ENCODE results near the gene TPCN1. TPM values are rescaled to one million over a fixed set of nuclear protein-coding genes. Genes with fewer than 3 reads are reported as not detected.

TPCN1 gene
- total RNA-seq, 1 donor from 2014 or later, result 56.3 TPM

DNA sequence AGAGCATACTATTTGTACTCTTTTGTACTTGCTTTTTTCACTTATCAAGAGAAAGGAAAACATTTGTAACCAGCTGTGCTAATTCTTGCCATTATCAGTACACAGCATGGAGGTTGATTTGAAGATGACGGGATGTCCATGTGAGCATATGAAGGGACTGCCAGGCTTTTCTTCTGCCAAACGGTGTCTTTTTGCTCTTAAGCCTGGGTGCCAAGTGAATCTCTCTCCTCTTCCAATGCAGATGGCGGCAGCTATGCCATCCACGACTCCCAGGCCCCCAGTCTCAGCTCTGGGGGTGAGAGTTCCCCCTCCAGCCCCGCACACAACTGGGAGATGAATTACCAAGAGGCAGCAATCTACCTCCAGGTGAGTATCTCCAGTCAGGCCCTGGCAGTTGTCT is 38.9 kb downstream of the TPCN1 start:
- H3K27me3 ChIP-seq, result no peaks in the 10 kb centered on the region
- peaks cover 4 to 10% of the 10 kb centered on the region in 2 donors for H3K36me3 ChIP-seq
- peak overlapping the region; percentile 66 to 77 for H3K27ac ChIP-seq
- peaks cover 10 to 24% of the 10 kb centered on the region in 2 donors for H3K4me1 ChIP-seq
- no peak overlapping the region for H3K4me3 ChIP-seq
- intact Hi-C loops (cut with DNase I), result no loop called here
- TF ChIP-seq, protein P1, sequence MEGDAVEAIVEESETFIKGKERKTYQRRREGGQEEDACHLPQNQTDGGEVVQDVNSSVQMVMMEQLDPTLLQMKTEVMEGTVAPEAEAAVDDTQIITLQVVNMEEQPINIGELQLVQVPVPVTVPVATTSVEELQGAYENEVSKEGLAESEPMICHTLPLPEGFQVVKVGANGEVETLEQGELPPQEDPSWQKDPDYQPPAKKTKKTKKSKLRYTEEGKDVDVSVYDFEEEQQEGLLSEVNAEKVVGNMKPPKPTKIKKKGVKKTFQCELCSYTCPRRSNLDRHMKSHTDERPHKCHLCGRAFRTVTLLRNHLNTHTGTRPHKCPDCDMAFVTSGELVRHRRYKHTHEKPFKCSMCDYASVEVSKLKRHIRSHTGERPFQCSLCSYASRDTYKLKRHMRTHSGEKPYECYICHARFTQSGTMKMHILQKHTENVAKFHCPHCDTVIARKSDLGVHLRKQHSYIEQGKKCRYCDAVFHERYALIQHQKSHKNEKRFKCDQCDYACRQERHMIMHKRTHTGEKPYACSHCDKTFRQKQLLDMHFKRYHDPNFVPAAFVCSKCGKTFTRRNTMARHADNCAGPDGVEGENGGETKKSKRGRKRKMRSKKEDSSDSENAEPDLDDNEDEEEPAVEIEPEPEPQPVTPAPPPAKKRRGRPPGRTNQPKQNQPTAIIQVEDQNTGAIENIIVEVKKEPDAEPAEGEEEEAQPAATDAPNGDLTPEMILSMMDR (IDR thresholded peaks at IDR 0.05), result no peak
- no peaks in the 10 kb centered on the region for H3K9me3 ChIP-seq
- DNase-seq (ENCODE audit: low spot score in 2 of 2), result no peak

DNA sequence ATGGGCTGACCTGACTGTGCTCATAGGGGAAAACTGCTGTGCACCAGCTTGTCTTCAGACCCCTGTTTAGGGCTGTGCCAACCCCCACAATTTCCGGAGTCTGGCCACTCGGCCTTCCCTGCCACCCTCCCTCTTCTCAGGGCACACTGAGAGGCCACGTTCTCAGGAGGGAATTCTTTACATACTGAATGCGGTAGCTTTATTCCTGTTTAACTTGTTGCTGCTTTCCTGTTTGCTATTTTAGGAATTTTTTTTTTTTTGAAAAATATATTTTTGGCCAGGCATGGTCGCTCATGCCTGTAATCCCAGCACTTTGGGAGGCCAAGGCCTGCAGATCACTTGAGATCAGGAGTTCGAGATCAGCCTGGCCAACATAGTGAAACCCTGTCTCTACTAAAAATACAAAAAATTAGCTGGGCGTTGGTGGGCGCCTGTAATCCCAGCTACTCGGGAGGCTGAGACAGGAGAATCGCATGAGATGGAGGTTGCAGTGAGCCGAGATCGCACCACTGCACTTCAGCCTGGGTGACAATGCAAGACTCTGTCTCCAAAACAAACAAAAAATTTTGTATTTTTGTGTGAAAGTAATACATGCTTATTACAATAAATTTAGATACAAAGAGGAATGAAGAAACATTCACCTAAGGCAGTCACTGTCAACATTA is 39.5 kb downstream of the TPCN1 start:
- peaks cover 6 to 14% of the 10 kb centered on the region in 2 donors for H3K36me3 ChIP-seq
- no peaks in the 10 kb centered on the region for H3K27me3 ChIP-seq
- TF ChIP-seq, protein P1 (IDR thresholded peaks at IDR 0.05), result no peak
- no peak for DNase-seq (ENCODE audit: low spot score in 2 of 2)
- peaks cover 10 to 24% of the 10 kb centered on the region in 2 donors for H3K4me1 ChIP-seq
- intact Hi-C loops (cut with DNase I), result no loop called here
- H3K4me3 ChIP-seq, result no peak overlapping the region
- peak overlapping the region; percentile 66 to 77 for H3K27ac ChIP-seq
- no peaks in the 10 kb centered on the region for H3K9me3 ChIP-seq

DNA sequence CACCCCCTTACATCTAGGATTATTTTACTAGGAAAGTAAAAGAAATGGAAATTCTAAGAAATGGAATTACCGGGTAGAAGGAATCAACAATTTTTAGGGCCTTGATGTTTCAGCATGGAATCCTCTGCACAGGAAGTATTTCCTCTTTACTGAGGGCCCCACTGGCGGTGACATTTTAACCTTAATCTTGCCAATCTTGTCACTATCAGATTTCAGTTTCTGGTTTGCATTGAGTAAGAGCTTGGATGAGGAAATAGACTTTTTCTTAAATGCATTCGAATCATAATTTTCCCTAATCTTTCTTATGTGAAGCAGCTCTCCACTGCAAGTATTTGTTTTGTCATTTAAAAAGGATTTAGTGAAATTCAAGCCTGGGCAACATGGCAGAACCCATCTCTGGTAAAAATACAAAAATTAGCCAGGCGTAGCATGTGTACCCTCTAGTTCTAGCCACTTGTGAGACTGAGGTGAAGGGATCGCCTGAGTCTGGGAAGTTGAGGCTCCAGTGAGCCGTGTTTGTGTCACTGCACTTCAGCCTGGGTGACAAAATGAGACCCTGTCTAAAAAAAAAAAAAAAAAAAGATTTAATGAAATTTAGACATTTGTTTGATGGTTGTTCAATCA is 40.7 kb downstream of the TPCN1 start:
- peaks cover 10 to 24% of the 10 kb centered on the region in 2 donors for H3K4me1 ChIP-seq
- H3K36me3 ChIP-seq, result peaks cover 18 to 26% of the 10 kb centered on the region in 2 donors
- intact Hi-C loops (cut with DNase I), result no loop called here
- no peaks in the 10 kb centered on the region for H3K9me3 ChIP-seq
- no peak overlapping the region for H3K27ac ChIP-seq
- TF ChIP-seq, protein P1 (IDR thresholded peaks at IDR 0.05), result no peak
- H3K27me3 ChIP-seq, result no peaks in the 10 kb centered on the region
- no peak for DNase-seq (ENCODE audit: low spot score in 2 of 2)
- H3K4me3 ChIP-seq, result no peak overlapping the region

DNA sequence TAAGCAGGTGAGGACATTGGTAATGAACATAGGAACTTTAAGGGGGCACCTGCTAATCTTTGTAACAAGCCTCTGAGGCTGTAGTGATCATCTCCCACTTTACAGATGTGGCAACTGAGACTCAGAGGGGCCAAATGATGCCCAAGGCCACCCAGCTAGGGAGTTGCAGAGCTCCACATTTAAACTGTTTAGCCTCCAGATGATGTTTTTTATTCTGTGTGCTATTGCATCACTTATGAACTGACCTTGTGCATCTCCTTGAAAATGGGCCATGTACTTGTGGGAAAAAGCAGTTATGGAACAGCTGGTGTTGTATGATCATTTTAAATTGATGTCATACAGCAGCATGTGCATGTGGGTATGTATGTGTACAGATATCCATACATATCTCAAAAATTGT is 41.4 kb downstream of the TPCN1 start:
- no peaks in the 10 kb centered on the region for H3K9me3 ChIP-seq
- H3K4me1 ChIP-seq, result peaks cover 10 to 24% of the 10 kb centered on the region in 2 donors
- H3K36me3 ChIP-seq, result peaks cover 23 to 33% of the 10 kb centered on the region in 2 donors
- DNase-seq (ENCODE audit: low spot score in 2 of 2), result no peak
- H3K27ac ChIP-seq, result no peak overlapping the region
- intact Hi-C loops (cut with DNase I), result no loop called here
- H3K27me3 ChIP-seq, result no peaks in the 10 kb centered on the region
- TF ChIP-seq, protein P1 (IDR thresholded peaks at IDR 0.05), result no peak
- H3K4me3 ChIP-seq, result no peak overlapping the region

DNA sequence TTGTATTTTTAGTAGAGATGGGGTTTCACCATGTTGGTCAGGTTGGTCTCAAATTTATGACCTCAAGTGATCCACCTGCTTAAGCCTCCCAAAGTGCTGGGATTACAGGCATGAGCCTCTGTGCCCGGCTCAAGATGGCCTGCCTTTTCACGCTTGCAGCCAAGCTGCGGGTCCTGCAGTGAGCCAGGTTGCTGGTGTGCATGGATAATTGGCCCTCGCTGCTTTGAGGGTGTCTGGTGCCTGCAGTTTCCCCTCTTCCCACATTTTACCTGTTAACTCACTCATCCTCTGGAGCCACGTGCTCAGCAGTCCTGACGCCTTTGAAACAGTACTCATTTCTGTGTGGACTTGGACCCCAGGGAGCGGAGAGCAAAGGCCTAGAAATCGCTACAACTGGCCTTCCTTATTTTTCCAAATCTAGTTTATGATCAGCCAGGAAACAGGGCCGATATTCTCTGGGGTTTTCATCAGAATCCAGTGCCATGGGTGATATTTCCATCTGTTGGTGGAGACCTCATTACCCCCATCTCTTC is 42.2 kb downstream of the TPCN1 start:
- Histone ChIP-seq H3K36me3 (peaks cover 31 to 41% of the 10 kb centered on the region in 2 donors), H3K4me1 (peaks cover 10 to 24% of the 10 kb centered on the region in 2 donors), H3K9me3 (no peaks in the 10 kb centered on the region), H3K27ac (no peak overlapping the region), H3K4me3 (no peak overlapping the region), H3K27me3 (no peaks in the 10 kb centered on the region)
- TF ChIP-seq, protein P1 (IDR thresholded peaks at IDR 0.05), result no peak
- DNase-seq (ENCODE audit: low spot score in 2 of 2), result no peak
- intact Hi-C loops (cut with DNase I), result no loop called here

All from ascending aorta (tissue), 2 donors.